Subcutaneous adipose tissue (tissue), 4 donors: Measurements from ENCODE around the gene EPB41L2. TPM values are rescaled to one million over a fixed set of nuclear protein-coding genes. Genes with fewer than 3 reads are reported as not detected.

ENCODE experiments used
- total RNA-seq, 4 donors: library from RNA; depleted of rRNA; stranded (reverse); fragments of >200 nt; gene quantifications; one replicate each; pipeline ENCODE4 v1.1.0, GENCODE V29; 2016
- TF ChIP-seq, protein P1 (sequence below): fragments of 450-650 bp; IDR thresholded peaks from one replicate; pipeline ENCODE4 v1.5.1; 2016; ENCODE audit warnings: low read depth, mild to moderate bottlenecking, control low read depth, antibody characterized with exemption, moderate library complexity

The EPB41L2 gene
- total RNA-seq, 4 donors from 2014 or later, result 124 to 189 (median 160) TPM

DNA sequence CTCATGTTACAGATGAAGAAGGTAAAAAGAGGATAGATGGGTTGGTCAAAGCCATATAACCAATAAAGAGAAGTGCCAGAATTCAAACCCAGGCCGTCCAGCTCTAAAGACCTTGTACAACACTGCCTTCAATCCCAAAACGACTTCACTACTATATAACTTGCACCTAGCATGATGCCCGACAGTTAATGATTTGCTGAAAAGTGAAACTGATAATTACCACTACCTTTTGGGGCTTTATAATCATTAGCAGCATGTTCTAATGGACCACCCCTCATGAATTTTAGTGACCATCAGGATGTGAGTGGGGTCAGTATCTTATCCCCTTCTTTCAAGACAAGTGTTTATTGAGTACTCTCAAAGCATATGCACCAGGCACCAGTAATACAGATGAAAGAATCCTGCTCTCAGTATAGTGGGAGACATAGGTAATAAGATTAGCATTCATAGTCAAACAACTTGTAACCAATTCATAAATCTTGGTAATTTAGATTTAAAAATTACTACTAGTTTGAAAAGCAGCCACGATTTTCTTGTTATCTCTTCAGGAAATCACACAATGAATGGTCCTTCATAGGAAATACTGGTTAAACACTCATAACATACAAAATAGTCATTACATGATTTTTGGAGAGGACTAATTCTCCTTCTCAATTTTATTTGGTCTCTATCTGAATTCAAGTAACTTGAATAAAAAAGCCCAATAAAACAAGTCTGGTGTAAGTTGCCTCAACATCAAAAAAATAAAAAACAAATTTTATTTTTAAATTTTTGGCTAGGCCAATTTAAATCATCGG lies 98.0 kb downstream of the EPB41L2 start:
- TF ChIP-seq, protein P1, sequence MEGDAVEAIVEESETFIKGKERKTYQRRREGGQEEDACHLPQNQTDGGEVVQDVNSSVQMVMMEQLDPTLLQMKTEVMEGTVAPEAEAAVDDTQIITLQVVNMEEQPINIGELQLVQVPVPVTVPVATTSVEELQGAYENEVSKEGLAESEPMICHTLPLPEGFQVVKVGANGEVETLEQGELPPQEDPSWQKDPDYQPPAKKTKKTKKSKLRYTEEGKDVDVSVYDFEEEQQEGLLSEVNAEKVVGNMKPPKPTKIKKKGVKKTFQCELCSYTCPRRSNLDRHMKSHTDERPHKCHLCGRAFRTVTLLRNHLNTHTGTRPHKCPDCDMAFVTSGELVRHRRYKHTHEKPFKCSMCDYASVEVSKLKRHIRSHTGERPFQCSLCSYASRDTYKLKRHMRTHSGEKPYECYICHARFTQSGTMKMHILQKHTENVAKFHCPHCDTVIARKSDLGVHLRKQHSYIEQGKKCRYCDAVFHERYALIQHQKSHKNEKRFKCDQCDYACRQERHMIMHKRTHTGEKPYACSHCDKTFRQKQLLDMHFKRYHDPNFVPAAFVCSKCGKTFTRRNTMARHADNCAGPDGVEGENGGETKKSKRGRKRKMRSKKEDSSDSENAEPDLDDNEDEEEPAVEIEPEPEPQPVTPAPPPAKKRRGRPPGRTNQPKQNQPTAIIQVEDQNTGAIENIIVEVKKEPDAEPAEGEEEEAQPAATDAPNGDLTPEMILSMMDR, result no peak

DNA sequence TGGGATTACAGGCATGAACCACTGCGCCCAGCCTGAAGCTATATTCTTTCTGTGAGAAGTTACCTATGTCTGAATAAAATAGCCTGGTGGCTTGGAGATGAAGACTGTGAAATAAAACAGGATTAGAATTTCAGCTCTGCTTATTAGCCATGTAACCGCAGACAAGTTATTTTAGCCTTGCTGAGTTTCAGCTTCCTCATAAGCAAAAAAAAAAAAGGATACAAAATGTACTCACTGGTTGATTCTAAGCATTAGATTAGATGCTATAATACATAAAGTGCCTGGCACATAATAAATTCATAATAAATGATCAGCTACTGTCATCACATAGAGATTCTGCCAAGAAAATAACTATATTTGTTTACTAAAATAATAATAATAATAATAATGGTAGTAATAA lies 98.8 kb downstream of the EPB41L2 start:
- TF ChIP-seq, protein P1, result no peak

DNA sequence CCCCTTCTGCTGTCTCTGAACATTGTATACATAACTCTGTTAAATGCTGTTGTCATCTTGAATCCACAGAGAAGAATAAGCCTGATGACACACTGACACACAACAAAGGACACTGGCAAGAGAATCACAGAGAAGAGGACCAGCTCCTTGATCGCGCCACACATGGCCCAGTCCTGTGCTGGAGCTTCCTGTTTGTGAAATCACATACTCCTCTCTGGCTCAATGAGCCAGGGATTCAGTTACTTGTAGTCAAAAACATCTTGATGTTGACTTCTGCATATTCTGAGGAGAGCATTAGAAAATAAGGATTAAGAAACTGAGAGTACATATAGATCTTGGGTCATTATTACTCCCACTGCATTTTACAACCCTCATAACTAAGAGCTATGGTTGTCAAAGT lies 100.1 kb downstream of the EPB41L2 start:
- TF ChIP-seq, protein P1, result no peak

DNA sequence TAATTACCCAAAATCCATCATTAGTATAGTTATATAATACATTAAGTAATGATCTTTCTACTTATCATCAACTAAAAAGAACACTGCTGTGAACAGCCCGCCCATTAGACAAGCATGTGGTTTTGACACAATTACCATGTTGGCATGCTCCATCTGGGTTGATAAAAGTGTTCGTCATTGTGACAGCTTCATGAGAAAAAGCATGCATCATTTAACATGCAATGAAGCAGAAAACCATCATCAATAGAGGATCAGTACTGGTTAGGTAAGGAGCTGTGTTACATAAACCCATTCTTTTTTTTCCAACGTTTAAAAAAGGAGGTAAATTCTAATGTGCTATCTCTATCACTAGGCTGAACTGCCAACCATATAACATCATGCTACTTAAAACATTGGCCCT lies 101.9 kb downstream of the EPB41L2 start:
- TF ChIP-seq, protein P1, result no peak

DNA sequence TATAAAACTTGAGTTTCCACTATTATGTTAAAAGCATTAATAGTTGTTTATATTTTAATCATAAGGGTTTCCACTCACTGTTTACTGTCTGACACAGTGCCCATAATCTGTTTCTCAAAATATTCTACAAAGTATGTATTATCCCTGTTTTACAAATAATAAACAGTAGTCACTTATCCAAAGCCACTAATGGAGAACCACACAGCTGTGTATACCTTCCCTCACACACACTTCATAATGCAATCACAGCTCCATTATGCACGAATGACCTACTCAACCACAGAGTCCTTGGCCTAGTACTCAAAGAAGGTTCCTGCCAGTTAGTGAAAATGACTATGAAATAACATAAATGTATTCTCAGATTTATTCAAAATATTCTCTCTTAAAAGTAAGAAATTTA lies 103.1 kb downstream of the EPB41L2 start:
- TF ChIP-seq, protein P1, result no peak

DNA sequence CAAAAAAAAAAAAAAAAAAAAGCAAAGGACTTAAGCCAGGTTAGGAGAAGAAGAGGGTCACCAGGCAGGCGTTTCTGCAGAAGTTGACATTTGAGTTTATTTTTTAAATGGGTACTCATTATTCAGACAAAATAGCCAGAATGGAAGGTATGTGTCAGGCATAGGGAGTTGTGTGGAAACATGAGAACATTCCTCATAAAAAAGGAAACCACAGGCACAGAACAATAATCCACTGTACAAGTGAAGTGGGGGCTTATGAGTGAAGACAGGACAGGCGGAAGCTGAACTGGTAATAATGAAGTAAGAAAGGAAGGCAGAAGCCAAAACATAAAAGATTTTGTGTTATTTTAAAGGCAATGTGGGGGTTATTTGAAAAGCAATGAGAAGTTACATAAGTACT lies 104.6 kb downstream of the EPB41L2 start:
- TF ChIP-seq, protein P1, result no peak

DNA sequence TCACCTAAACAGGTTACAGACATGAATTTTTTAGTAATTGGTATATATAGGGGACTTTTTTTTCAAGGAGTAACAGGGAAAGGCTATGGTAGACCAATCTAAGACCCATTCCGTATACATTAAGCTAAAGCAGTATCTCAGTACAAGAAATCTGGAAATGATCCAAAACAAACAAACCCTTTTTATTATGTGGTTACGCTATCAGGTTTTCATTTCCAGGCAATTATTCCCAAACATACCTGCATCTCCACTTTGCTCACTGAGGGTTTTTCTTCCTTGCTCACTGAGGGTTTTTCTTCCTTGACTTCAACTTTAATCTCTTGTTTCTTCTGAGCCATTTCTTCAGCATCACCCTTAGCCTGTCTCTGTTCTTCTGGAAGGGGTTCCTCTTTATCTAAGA lies 107.3 kb downstream of the EPB41L2 start:
- TF ChIP-seq, protein P1, result no peak
